Mucosa of descending colon (tissue), 3 donors: ENCODE measurements around the gene UBE3B. TPM values are rescaled to one million over a fixed set of nuclear protein-coding genes. Genes with fewer than 3 reads are reported as not detected.
A peak's percentile ranks its signal among the peaks of the same experiment; 100 is the strongest.

Experiments
- ATAC-seq: fragments of 200-7000 bp; cut with Tn5 transposase; one replicate; pipeline ENCODE4 v1.9.1; 2020; ENCODE audit warnings: mild to moderate bottlenecking, moderate library complexity
- DNase-seq, 3 donors: peaks; one replicate each; pipeline ENCODE4 v3.0.0-alpha.2; 2020
- H3K36me3 ChIP-seq: fragments of 200-600 bp; one replicate; pipeline ENCODE4 v1.8.0; 2021; ENCODE audit warnings: low read depth, mild to moderate bottlenecking
- H3K4me1 ChIP-seq: fragments of 200-600 bp; one replicate; pipeline ENCODE4 v1.8.0; 2021; ENCODE audit warnings: low read depth, mild to moderate bottlenecking
- H3K4me3 ChIP-seq: fragments of 200-600 bp; one replicate; pipeline ENCODE4 v1.8.0; 2021; ENCODE audit warnings: mild to moderate bottlenecking
- H3K9me3 ChIP-seq: fragments of 200-600 bp; one replicate; pipeline ENCODE4 v1.8.0; 2021; ENCODE audit warnings: mild to moderate bottlenecking
- CTCF ChIP-seq: fragments of 200-600 bp; IDR thresholded peaks from one replicate; pipeline ENCODE4 v1.8.0; 2022; ENCODE audit warnings: antibody characterized with exemption, mild to moderate bottlenecking
- intact Hi-C, 2 donors: fragments of 100-400 bp; cut with DNase I in 1 of 2; cut with micrococcal nuclease in 1 of 2; formaldehyde crosslinking; loops; one replicate each; pipeline versions ENCODE4 v1.11.0 to v1.11.1; 2022; cut with DNase I, micrococcal nuclease
- total RNA-seq, 3 donors: library from RNA; stranded (reverse); fragmentation: NEBNext Ultra II Directional in 2 of 3; extraction: Animal tissue kit (Norgen Biotek cat#: 25700) in 2 of 3; gene quantifications; one replicate each; pipeline versions ENCODE4 v1.2.1 to v1.2.4, GENCODE V29; 2021 to 2023
- donor health status: DM: no; HTN: no; CAD: no; lungs with moderate emphysema.
- donor health status: DM: no; HTN: no; CAD: no.
- donor health status: DM: no; HTN: yes; CAD: no.

Gene UBE3B
- total RNA-seq, 3 donors from 2014 or later, result 52.5 to 62.3 (median 54.6) TPM

GRCh38 chr12:109450980-109451379, 26.5 kb upstream of the UBE3B start:
- Histone ChIP-seq H3K4me1 (peaks cover 57% of the 10 kb centered on the region), H3K36me3 (no peaks in the 10 kb centered on the region), H3K4me3 (no peak overlapping the region), H3K9me3 (no peaks in the 10 kb centered on the region)
- intact Hi-C loops, result no loop called here
- no peak for TF ChIP-seq CTCF
- no peak for DNase-seq
- no peak for ATAC-seq

- Histone ChIP-seq H3K4me1 (peaks cover 54% of the 10 kb centered on the region), H3K4me3 (no peak overlapping the region), H3K36me3 (no peaks in the 10 kb centered on the region), H3K9me3 (no peaks in the 10 kb centered on the region)
- DNase-seq (peak in 1 of 3 donors; percentile 35), ATAC-seq (no peak)
- TF ChIP-seq CTCF, result no peak
- intact Hi-C loops, result no loop called here
These were observed 26.0 kb upstream of the UBE3B start for GRCh38 chr12:109451400-109451799.

GRCh38 chr12:109452489-109452888, 24.9 kb upstream of the UBE3B start:
- no peaks in the 10 kb centered on the region for H3K36me3 ChIP-seq
- no peak overlapping the region for H3K4me3 ChIP-seq
- DNase-seq, result no peak
- no peak for ATAC-seq
- intact Hi-C loops, result no loop called here
- TF ChIP-seq CTCF, result no peak
- peaks cover 43% of the 10 kb centered on the region for H3K4me1 ChIP-seq
- no peaks in the 10 kb centered on the region for H3K9me3 ChIP-seq

- peaks cover 24% of the 10 kb centered on the region for H3K4me1 ChIP-seq
- intact Hi-C loops, result no loop called here
- DNase-seq (no peak), ATAC-seq (no peak)
- H3K9me3 ChIP-seq, result no peaks in the 10 kb centered on the region
- H3K4me3 ChIP-seq, result no peak overlapping the region
- H3K36me3 ChIP-seq, result no peaks in the 10 kb centered on the region
- TF ChIP-seq CTCF, result no peak
These were observed 21.7 kb upstream of the UBE3B start for GRCh38 chr12:109455706-109456105.

- ATAC-seq (no peak), DNase-seq (no peak)
- Histone ChIP-seq H3K4me1 (peaks cover 37% of the 10 kb centered on the region), H3K36me3 (no peaks in the 10 kb centered on the region), H3K4me3 (no peak overlapping the region), H3K9me3 (no peaks in the 10 kb centered on the region)
- intact Hi-C loops, result no loop called here
- TF ChIP-seq CTCF, result no peak
These were observed 19.3 kb upstream of the UBE3B start for GRCh38 chr12:109458086-109458485.

GRCh38 chr12:109458771-109459208, 18.6 kb upstream of the UBE3B start:
- H3K4me3 ChIP-seq, result no peak overlapping the region
- intact Hi-C loops, result no loop called here
- no peak for TF ChIP-seq CTCF
- ATAC-seq, result no peak
- H3K9me3 ChIP-seq, result no peaks in the 10 kb centered on the region
- DNase-seq, result no peak
- no peaks in the 10 kb centered on the region for H3K36me3 ChIP-seq
- peaks cover 44% of the 10 kb centered on the region for H3K4me1 ChIP-seq
